HepG2 (cell line): ENCODE results near the gene LMNA. TPM values are rescaled to one million over a fixed set of nuclear protein-coding genes. Genes with fewer than 3 reads are reported as not detected.
A peak's percentile ranks its signal among the peaks of the same experiment; 100 is the strongest.

Experiments used
- ATAC-seq: fragments of 200-7000 bp; cut with Tn5 transposase; 3 replicates; pipeline ENCODE4 v1.9.1; 2020; ENCODE audit warnings: mild to moderate bottlenecking, moderate library complexity
- BruUV-seq: library from RNA; stranded (reverse); fragments of 400-500 nt; replicated peaks from 2 replicates; lab custom pipeline; 2021; lab: Mats Ljungman, UMichigan
- CTCF ChIA-PET: fragments of 300-600 bp; formaldehyde crosslinking; extraction: SDS; loops from one replicate; lab custom pipeline; 2021; ENCODE audit warnings: low total read pairs, inconsistent platforms, low intra/inter-chr PET ratio; lab: Yijun Ruan, JAX
- POLR2A ChIA-PET: fragments of 350-600 bp; sonication (Branson Sonifier 250); formaldehyde crosslinking; loops from one replicate; lab custom pipeline; 2020; ENCODE audit warnings: antibody characterized with exemption, inconsistent platforms; lab: Yijun Ruan, JAX
- DNase-seq: peaks from one replicate; pipeline ENCODE4 v3.0.0-alpha.2; 2015; ENCODE audit warnings: low spot score
- FAIRE-seq: peaks from 3 replicates; lab custom pipeline; 2011; peaks lifted over from hg19 to GRCh38; lab: Jason Lieb, UNC
- H2AFZ ChIP-seq: one replicate; pipeline ENCODE4 v1.6.1; 2011; ENCODE audit warnings: low read length, inconsistent platforms
- H3K27ac ChIP-seq: fragments of 300-600 bp; 3 replicates; pipeline ENCODE4 v1.8.0; 2011; ENCODE audit warnings: mixed run types, mild to moderate bottlenecking, mixed read lengths, low read length, inconsistent platforms; ENCODE audit not compliant: insufficient read depth; ENCODE audit errors: extremely low read length
- H3K27me3 ChIP-seq, 2 experiments: fragments of 200-600 bp in 1 of 2; 2 replicates in 1 of 2; 3 replicates in 1 of 2; pipeline versions ENCODE4 v1.6.0 to v1.8.0; 2011; ENCODE audit warnings: low read length in 2 of 2, mild to moderate bottlenecking in 2 of 2, moderate library complexity in 2 of 2, inconsistent platforms in 1 of 2; ENCODE audit not compliant: insufficient read depth in 2 of 2, control insufficient read depth in 1 of 2
- H3K36me3 ChIP-seq, 2 experiments: fragments of 200-600 bp in 1 of 2; replicated peaks in 1 of 2; 2 replicates in 1 of 2; 3 replicates in 1 of 2; pipeline versions ENCODE4 v1.5.1 to v1.8.0; 2011; ENCODE audit warnings: low read length in 2 of 2, inconsistent platforms in 1 of 2; ENCODE audit not compliant: insufficient read depth in 2 of 2, control insufficient read depth in 1 of 2
- H3K4me1 ChIP-seq: 2 replicates; pipeline ENCODE4 v1.5.1; 2012; ENCODE audit warnings: low read length, inconsistent platforms; ENCODE audit not compliant: insufficient read depth
- H3K4me2 ChIP-seq: 2 replicates; pipeline ENCODE4 v1.6.0; 2011; ENCODE audit warnings: low read depth, low read length, inconsistent platforms
- H3K4me3 ChIP-seq, 3 experiments: fragments of 200-600 bp in 1 of 3; sonication (generic), shearing (Covaris generic) in 1 of 3; replicated peaks in 1 of 3; 2 replicates each; pipeline ENCODE4 v1.5.1; 2011 to 2016; ENCODE audit warnings: low read length in 3 of 3, inconsistent platforms in 2 of 3, low read depth in 2 of 3, mild to moderate bottlenecking in 2 of 3, control low read depth in 1 of 3, mixed read lengths in 1 of 3; ENCODE audit not compliant: insufficient read depth in 1 of 3
- H3K79me2 ChIP-seq: one replicate; pipeline ENCODE4 v1.6.1; 2011; ENCODE audit warnings: low read length, inconsistent platforms; ENCODE audit not compliant: insufficient read depth
- H3K9ac ChIP-seq: 2 replicates; pipeline ENCODE4 v1.6.0; 2011; ENCODE audit warnings: mild to moderate bottlenecking, low read depth, low read length, inconsistent platforms; ENCODE audit not compliant: insufficient read depth
- H3K9me3 ChIP-seq: 2 replicates; pipeline ENCODE4 v1.5.1; 2012; ENCODE audit warnings: mild to moderate bottlenecking, low read length
- H4K20me1 ChIP-seq: 2 replicates; pipeline ENCODE4 v1.6.0; 2011; ENCODE audit warnings: inconsistent platforms, mild to moderate bottlenecking, low read length, moderate library complexity; ENCODE audit not compliant: insufficient read depth
- CENPX ChIP-seq: sonication (generic); formaldehyde crosslinking; IDR thresholded peaks from 2 replicates; pipeline ENCODE4 v1.9.0; 2021; ENCODE audit warnings: mild to moderate bottlenecking, missing genetic modification reagents, moderate library complexity
- FOXK1 ChIP-seq: sonication (generic); formaldehyde crosslinking; IDR thresholded peaks from 2 replicates; pipeline ENCODE4 v1.4.0; 2020; ENCODE audit warnings: low read depth, missing genetic modification reagents, borderline replicate concordance
- HNF1A ChIP-seq, 2 experiments: sonication (generic) in 1 of 2; formaldehyde crosslinking in 1 of 2; IDR thresholded peaks; 2 replicates each; pipeline versions ENCODE4 v1.4.0 to v1.6.1; 2016 to 2020; ENCODE audit warnings: borderline replicate concordance in 1 of 2, low read depth in 1 of 2, mild to moderate bottlenecking in 1 of 2, missing genetic modification reagents in 1 of 2
- IRX3 ChIP-seq: sonication (generic); formaldehyde crosslinking; IDR thresholded peaks from 2 replicates; pipeline ENCODE4 v1.8.1; 2023; ENCODE audit warnings: mild to moderate bottlenecking, low read depth, missing genetic modification reagents, borderline replicate concordance
- SMARCC2 ChIP-seq: fragments of 450-650 bp; IDR thresholded peaks from 2 replicates; pipeline ENCODE4 v1.6.1; 2017; ENCODE audit warnings: antibody characterized with exemption, mild to moderate bottlenecking
- UBTF ChIP-seq: sonication (generic); formaldehyde crosslinking; IDR thresholded peaks from 2 replicates; pipeline ENCODE4 v1.4.0; 2020; ENCODE audit warnings: mild to moderate bottlenecking, missing genetic modification reagents
- ZKSCAN5 ChIP-seq: sonication (generic); formaldehyde crosslinking; IDR thresholded peaks from 2 replicates; pipeline ENCODE4 v1.5.1; 2020; ENCODE audit warnings: mild to moderate bottlenecking, missing genetic modification reagents
- WGBS: methylation state at CpG from one replicate; pipeline ENCODE4 v1.1.6; 2017; ENCODE audit warnings: low lambda C conversion rate; 5-methylcytosine and 5-hydroxymethylcytosine counted together
- in situ Hi-C: cut with HindIII; loops from 2 replicates; pipeline ENCODE4 v1.10.0; 2017; ENCODE audit warnings: low pct_unique_long_range_greater_than_20kb; ENCODE audit not compliant: extremely low pct_ligation_motif_present
- intact Hi-C: fragments of 100-400 bp; cut with micrococcal nuclease; formaldehyde crosslinking; loops from one replicate; pipeline ENCODE4 v1.10.0; 2022; ENCODE audit not compliant: unreplicated experiment
- polyA plus RNA-seq, 8 experiments: library from polyadenylated mRNA; depleted of rRNA in 3 of 8; stranded (reverse) in 7 of 8; unstranded in 1 of 8; fragments of >200 nt; fragmentation: Illumina TruSeq in 4 of 8; extraction: Trizol in 4 of 8; gene quantifications; 2 replicates each; pipeline versions ENCODE4 v1.2.1 to v1.2.3, GENCODE V29; 2011 to 2016; ENCODE audit warnings: low read depth in 4 of 8, missing spikeins in 1 of 8, mixed read lengths in 1 of 8; ENCODE audit not compliant: insufficient read depth in 1 of 8
- total RNA-seq, 5 experiments: library from RNA; depleted of rRNA; stranded (reverse); fragments of >200 nt; fragmentation: Illumina TruSeq; extraction: Trizol; gene quantifications; 2 replicates each; pipeline ENCODE4 v1.2.3, GENCODE V29; 2016; ENCODE audit warnings: low read depth in 1 of 5
- TF ChIP-seq, protein P1 (sequence below): IDR thresholded peaks from 2 replicates; pipeline ENCODE4 v1.6.1; 2012; ENCODE audit warnings: low read length, improper control_type of control experiment
- TF ChIP-seq, protein P2 (sequence below): sonication (generic); formaldehyde crosslinking; IDR thresholded peaks from 2 replicates; pipeline ENCODE4 v1.8.0; 2022; ENCODE audit warnings: mild to moderate bottlenecking, missing genetic modification reagents, moderate library complexity

The LMNA gene
- total and polyA plus RNA-seq, 2 of the 13 experiments (the other 11 are each of a cell fraction or from before 2014, with no cell fraction given): 107 to 225 TPM

DNA sequence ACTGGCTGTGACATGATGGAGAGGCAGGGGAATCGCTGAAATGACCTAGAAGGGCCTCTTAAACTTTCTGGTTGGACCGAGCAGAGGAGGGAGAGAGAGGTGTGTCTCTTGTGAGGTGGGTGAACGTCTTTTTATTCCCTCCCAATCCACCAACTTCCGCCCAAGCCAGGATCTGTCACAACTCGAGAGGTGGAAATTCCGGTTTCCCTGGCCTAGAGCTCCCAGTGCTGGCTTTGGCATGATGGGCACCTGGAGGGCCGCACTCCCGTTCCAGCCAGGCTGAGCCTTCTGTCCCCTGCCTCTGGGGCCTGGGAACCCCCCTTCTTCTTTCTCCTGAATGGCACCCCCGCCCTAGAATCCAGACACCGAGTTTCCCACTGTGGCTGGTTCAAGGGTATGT is 38.9 kb downstream of the LMNA start, which contains the start of gene SEMA4A:
SEMA4A (plus strand) TSS at position 224 of the 400 bp plus-strand sequence. CDS start 994 bp downstream, outside the sequence.
- CTCF ChIA-PET: no interaction called here
- no TSS peak for BruUV-seq
- peak within 1 kb of the TSS in 1 of 3 experiments; percentile 8; a peak in 1 of 6 replicates for H3K4me3 ChIP-seq
- no peak for TF ChIP-seq ZKSCAN5 (CRISPR knock-in tag)
- no peak for TF ChIP-seq UBTF (CRISPR knock-in tag)
- TF ChIP-seq IRX3 (CRISPR knock-in tag): no peak
- TF ChIP-seq, protein P1, sequence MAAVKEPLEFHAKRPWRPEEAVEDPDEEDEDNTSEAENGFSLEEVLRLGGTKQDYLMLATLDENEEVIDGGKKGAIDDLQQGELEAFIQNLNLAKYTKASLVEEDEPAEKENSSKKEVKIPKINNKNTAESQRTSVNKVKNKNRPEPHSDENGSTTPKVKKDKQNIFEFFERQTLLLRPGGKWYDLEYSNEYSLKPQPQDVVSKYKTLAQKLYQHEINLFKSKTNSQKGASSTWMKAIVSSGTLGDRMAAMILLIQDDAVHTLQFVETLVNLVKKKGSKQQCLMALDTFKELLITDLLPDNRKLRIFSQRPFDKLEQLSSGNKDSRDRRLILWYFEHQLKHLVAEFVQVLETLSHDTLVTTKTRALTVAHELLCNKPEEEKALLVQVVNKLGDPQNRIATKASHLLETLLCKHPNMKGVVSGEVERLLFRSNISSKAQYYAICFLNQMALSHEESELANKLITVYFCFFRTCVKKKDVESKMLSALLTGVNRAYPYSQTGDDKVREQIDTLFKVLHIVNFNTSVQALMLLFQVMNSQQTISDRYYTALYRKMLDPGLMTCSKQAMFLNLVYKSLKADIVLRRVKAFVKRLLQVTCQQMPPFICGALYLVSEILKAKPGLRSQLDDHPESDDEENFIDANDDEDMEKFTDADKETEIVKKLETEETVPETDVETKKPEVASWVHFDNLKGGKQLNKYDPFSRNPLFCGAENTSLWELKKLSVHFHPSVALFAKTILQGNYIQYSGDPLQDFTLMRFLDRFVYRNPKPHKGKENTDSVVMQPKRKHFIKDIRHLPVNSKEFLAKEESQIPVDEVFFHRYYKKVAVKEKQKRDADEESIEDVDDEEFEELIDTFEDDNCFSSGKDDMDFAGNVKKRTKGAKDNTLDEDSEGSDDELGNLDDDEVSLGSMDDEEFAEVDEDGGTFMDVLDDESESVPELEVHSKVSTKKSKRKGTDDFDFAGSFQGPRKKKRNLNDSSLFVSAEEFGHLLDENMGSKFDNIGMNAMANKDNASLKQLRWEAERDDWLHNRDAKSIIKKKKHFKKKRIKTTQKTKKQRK: no peak
- TF ChIP-seq CENPX (CRISPR knock-in tag): no peak
- no peak for TF ChIP-seq FOXK1 (CRISPR knock-in tag)
- TF ChIP-seq HNF1A (IDR thresholded peaks at IDR 0.05; ENCODE audit: low read depth): no peak
- no peak for TF ChIP-seq HNF1A (CRISPR knock-in tag; IDR thresholded peaks at IDR 0.05; ENCODE audit: borderline replicate concordance)
- TF ChIP-seq SMARCC2: no peak
- TF ChIP-seq, protein P2, sequence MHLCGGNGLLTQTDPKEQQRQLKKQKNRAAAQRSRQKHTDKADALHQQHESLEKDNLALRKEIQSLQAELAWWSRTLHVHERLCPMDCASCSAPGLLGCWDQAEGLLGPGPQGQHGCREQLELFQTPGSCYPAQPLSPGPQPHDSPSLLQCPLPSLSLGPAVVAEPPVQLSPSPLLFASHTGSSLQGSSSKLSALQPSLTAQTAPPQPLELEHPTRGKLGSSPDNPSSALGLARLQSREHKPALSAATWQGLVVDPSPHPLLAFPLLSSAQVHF (CRISPR knock-in tag): no peak
- TF ChIP-seq, all 625 proteins: peak for 0
- Histone ChIP-seq H4K20me1 (no peaks in the 10 kb centered on the region), H3K4me1 (peaks cover 43% of the 10 kb centered on the region), H2AFZ (peak within 1 kb of the TSS; percentile 69), H3K79me2 (no peaks in the 10 kb centered on the region), H3K4me2 (peak within 1 kb of the TSS; percentile 46; the same call in 1 of the 2 replicates), H3K27me3 (peaks cover 0 to 26% of the 10 kb centered on the region in 2 experiments; a peak in 3 of 5 replicates), H3K9me3 (no peaks in the 10 kb centered on the region), H3K9ac (no peak within 1 kb of the TSS), H3K27ac (no peak within 1 kb of the TSS), H3K36me3 (no peaks in the 10 kb centered on the region)
- POLR2A ChIA-PET: interaction anchor here (2.5 kb wide), 1 partner anchor 60 kb away, joined by 9 read pairs; the partner anchor contains the start of gene PMF1
- no peak for DNase-seq
- 57% methylated on average over 7 of the region's 10 CpGs for WGBS
- intact Hi-C loops (no loop called here), in situ Hi-C loops (no loop called here)
- no peak for FAIRE-seq
- ATAC-seq: no peak
